GM20000 (cell line): ENCODE results near the gene MAPKAPK5.

Source experiments
- DNase-seq: peaks from one replicate; pipeline ENCODE4 v3.0.0; 2012; ENCODE audit warnings: low spot score
- TF ChIP-seq, protein P1 (sequence below): IDR thresholded peaks from 2 replicates; pipeline ENCODE4 v1.5.1; 2012; ENCODE audit warnings: mild to moderate bottlenecking, control low read depth; ENCODE audit errors: extremely low read depth, missing control alignments

MAPKAPK5 gene

DNA sequence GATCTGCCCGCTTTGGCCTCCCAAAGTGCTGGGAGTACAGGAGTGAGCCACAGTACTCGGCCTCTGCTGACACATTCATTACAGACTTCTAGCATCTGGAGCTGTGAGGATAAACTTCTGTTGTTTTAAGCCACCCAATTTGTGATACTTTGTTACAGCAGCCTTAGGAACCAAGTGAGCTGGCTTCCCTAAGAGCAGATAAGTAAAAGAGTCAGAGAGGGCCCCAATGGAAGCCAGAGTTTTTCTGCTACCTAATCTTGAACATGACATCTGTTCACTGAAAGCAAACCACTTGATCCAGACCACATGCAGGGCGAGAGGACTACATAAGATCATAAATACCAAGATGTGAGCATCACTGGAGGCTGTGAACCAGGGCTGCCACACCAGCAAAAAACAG lies 3.7 kb upstream of the MAPKAPK5 start:
- DNase-seq = no peak
- TF ChIP-seq, protein P1, sequence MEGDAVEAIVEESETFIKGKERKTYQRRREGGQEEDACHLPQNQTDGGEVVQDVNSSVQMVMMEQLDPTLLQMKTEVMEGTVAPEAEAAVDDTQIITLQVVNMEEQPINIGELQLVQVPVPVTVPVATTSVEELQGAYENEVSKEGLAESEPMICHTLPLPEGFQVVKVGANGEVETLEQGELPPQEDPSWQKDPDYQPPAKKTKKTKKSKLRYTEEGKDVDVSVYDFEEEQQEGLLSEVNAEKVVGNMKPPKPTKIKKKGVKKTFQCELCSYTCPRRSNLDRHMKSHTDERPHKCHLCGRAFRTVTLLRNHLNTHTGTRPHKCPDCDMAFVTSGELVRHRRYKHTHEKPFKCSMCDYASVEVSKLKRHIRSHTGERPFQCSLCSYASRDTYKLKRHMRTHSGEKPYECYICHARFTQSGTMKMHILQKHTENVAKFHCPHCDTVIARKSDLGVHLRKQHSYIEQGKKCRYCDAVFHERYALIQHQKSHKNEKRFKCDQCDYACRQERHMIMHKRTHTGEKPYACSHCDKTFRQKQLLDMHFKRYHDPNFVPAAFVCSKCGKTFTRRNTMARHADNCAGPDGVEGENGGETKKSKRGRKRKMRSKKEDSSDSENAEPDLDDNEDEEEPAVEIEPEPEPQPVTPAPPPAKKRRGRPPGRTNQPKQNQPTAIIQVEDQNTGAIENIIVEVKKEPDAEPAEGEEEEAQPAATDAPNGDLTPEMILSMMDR = no peak

DNA sequence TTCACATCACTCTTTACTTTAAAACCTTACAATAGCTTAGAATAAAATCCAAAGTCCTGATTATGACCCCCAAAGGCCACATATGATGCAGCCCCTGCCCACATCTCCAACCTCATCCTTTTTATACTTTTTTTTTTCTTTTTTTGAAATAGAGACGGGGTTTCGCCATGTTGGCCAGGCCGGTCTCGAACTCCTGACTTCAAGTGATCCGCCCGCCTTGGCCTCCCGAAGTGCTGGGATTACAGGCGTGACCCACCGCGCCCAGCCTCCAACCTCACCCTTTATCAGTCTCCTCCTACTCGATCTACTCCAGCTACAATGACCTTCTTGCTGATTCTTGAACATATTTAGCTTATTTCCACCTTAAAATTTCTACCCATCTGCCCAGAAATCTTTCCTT lies 1.2 kb upstream of the MAPKAPK5 start:
- TF ChIP-seq, protein P1 = no peak
- no peak for DNase-seq

DNA sequence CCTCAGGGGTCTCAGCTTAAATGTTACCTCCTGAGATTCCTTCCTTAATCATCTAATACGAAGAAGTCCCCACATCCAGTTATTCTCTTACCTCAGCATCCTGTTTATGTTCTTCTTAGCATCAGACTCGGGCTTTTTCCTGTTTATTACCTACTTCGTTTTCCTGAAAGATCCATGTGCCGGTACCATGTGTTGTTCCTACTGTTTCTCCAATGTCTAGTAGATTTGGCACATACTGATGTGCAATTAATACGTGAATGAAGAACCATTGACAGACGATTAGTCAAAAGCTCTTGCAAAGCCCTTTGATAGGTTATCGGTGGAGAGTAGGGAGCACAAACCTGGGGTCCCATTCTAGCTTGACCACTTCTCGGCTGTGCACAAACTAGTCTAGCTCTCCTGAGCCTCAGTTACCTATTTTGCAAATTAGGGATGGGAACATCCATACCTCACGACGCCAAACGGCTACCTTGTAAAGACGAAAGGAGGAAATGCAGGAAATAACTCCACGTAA lies 735 bp upstream of the MAPKAPK5 start:
- no peak for DNase-seq
- TF ChIP-seq, protein P1 = no peak

DNA sequence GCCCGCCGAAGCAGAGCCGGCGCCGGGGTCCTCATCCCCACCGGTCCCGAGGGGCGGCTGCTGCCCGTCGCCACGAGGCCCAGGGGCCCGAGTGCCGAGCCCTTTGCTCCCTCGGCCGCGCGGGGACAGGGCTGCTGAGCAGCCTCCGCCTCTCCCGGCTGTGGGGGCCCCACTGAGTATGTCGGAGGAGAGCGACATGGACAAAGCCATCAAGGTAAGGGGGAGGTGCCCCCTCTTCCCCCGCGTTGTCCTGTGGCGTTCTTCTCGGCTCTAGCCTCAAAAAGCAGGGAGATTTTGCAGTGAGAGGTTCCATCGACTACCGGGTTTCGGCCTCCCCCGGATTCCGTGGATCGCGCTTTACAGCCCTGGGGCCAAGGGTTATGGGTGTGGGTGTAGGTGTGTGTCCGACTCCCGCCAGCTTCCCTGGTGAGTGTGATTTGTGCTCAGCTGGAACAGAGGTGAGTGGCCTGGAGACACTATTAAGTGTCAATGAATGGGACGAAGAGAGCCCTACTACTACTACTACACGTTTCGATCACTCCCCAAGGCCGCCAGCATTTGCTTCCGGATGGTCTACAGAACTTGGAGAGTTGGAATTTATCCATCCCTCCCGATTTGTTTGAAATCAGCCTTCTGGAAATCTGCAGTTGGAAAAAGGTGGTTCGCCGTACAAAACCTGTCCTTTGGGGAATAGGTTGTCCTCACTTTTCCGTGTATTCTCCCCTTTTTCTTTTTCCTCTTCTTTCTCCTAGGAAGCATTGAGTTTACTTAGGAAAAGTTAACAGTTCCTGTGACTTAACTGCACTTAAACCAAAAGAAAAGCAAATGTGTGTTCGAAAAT lies 748 bp downstream of the MAPKAPK5 start:
- DNase-seq = no peak
- TF ChIP-seq, protein P1 = no peak

DNA sequence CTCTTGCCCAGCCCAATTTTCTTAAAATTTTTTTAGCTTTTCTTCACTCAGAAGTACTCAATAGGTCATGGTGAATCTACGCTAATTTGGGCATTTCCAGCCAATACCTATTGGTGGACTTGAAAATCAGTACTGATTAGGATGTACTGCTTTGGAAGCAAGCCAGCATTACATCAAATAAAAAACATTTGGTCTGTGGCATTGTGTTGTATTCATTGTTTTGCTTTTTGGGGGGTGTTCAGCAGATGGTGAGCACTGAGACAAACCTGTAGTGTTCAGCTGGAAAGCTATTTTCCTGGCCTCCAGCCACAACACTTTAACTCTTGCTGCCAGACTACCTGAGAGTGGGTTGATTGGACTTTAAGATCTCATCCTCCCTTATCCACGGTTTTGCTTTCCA lies 4.0 kb downstream of the MAPKAPK5 start:
- TF ChIP-seq, protein P1 = no peak
- no peak for DNase-seq

DNA sequence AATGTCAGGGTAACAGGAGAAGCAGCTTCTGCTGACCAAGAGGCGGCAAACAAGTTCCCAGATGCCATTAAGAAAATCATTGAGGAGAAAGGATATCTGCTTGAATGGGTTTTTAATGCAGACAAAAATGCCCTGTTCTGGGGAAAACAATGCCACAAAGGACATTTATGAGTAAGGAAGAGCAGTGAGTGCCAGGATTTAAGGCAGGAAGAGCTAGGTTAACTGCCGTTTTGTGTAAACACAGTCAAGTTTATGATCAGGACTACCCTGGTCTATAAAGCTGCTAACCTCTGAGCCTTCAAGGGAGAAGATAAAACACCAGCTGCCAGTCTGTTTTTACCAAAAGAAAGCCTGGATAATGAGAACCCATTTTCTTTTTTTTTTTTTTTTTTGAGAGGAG lies 8.5 kb downstream of the MAPKAPK5 start:
- TF ChIP-seq, protein P1 = no peak
- no peak for DNase-seq

DNA sequence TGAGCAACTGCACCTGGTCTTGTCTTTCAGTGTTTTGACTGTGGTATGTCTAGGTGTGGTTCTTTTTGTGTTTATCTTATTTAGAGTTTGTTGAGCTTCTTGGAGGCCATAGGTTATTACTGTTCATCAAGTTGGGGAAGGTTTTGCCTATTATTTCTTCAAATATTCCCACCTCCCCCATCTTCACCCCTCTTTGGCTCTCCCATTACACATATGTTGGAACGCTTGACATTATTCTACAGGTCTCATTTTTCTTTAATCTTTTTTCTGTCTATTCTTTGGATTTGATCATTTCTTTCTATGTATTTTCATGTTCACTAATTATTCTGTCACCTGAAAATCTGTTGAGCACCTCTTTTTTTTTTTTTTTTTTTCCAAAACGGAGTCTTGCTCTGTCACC lies 16.2 kb downstream of the MAPKAPK5 start:
- no peak for DNase-seq
- TF ChIP-seq, protein P1 = no peak
